NCI-H1436 (cell line): ENCODE data around the gene RCBTB1.
"Not testable (repeated sequence)": the region's sequence is repeated elsewhere in the genome, so short reads cannot be mapped to it uniquely, and the experiment has no call there.

Source experiments
- DNase-seq: peaks from one replicate; lab custom pipeline; 2025; lab: John Stamatoyannopoulos, UW

RCBTB1 gene

GRCh38 chr13:49512578-49512977, 72.8 kb downstream of the RCBTB1 start:
- no peak for DNase-seq

GRCh38 chr13:49503951-49504350, 81.4 kb downstream of the RCBTB1 start:
- DNase-seq = no peak

GRCh38 chr13:49502954-49503353, 82.4 kb downstream of the RCBTB1 start:
- no peak for DNase-seq

GRCh38 chr13:49499889-49500660, 85.3 kb downstream of the RCBTB1 start:
- DNase-seq = no peak

GRCh38 chr13:49498206-49498605, 87.2 kb downstream of the RCBTB1 start:
- DNase-seq = no peak

GRCh38 chr13:49497272-49497671, 88.1 kb downstream of the RCBTB1 start:
- DNase-seq = no peak

GRCh38 chr13:49496837-49497236, 88.5 kb downstream of the RCBTB1 start:
- DNase-seq = not testable (repeated sequence)

GRCh38 chr13:49495783-49496762, 89.3 kb downstream of the RCBTB1 start, which contains the start of gene PHF11:
PHF11 (plus strand) TSS chr13:49495953; CDS start chr13:49496002, 49 bp downstream.
- no peak for DNase-seq

GRCh38 chr13:49494645-49495044, 90.7 kb downstream of the RCBTB1 start:
- no peak for DNase-seq

GRCh38 chr13:49488563-49488962, 96.8 kb downstream of the RCBTB1 start:
- DNase-seq = no peak
